Astrocyte (in vitro differentiated cells and primary cell): Measurements from ENCODE around the gene RAD51B.

ENCODE experiments used
- EZH2 ChIP-seq: IDR thresholded peaks from 2 replicates; pipeline ENCODE4 v1.6.1; 2012; ENCODE audit warnings: mild to moderate bottlenecking, low read length, inconsistent platforms; ENCODE audit not compliant: insufficient read depth
- TF ChIP-seq, protein P1 (sequence below): IDR thresholded peaks from 2 replicates; pipeline ENCODE4 v1.5.1; 2011; ENCODE audit warnings: low read depth, mild to moderate bottlenecking, inconsistent platforms, low read length, moderate library complexity; ENCODE audit not compliant: insufficient read depth

DNA sequence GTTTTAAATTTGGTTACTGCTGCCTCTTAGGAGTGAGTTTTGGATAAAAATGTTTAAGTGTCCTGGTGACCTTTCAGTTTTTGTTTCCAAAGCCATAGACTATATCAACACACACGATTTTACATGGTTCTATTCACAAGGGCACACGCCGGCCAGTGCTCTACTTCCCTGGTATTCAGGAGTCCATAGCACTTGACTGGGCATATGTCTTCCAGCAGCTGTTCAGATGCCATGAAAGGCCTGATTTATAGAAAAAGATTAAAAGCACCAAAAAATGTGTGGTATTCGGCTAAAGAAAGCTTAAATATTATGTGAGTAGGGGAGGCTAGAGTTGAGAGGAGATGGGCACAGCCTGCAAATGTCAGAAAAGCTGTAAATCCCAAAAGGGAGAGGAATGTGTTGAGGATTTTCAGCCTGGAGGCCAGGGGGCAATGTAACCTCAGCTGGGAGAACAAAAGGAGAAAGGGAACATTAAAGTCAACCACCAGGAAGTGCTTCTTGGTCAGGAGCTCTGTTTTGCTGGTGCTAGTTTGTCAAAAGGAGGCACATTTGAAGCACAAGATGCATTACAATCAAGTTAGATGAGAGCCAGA lies 478.4 kb downstream of the RAD51B start:
- no peak for TF ChIP-seq EZH2
- TF ChIP-seq, protein P1, sequence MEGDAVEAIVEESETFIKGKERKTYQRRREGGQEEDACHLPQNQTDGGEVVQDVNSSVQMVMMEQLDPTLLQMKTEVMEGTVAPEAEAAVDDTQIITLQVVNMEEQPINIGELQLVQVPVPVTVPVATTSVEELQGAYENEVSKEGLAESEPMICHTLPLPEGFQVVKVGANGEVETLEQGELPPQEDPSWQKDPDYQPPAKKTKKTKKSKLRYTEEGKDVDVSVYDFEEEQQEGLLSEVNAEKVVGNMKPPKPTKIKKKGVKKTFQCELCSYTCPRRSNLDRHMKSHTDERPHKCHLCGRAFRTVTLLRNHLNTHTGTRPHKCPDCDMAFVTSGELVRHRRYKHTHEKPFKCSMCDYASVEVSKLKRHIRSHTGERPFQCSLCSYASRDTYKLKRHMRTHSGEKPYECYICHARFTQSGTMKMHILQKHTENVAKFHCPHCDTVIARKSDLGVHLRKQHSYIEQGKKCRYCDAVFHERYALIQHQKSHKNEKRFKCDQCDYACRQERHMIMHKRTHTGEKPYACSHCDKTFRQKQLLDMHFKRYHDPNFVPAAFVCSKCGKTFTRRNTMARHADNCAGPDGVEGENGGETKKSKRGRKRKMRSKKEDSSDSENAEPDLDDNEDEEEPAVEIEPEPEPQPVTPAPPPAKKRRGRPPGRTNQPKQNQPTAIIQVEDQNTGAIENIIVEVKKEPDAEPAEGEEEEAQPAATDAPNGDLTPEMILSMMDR = no peak
